ENCODE results near the gene SNCB. TPM values are rescaled to one million over a fixed set of nuclear protein-coding genes. Genes with fewer than 3 reads are reported as not detected.

The SNCB gene
- total and polyA plus RNA-seq, 2 of the 13 experiments (the other 11 are each of a cell fraction or from before 2014, with no cell fraction given): not detected

- intact Hi-C loops (cut with micrococcal nuclease; ENCODE audit: unreplicated experiment): no loop called here
- H3K27ac ChIP-seq (ENCODE audit: extremely low read length, insufficient read depth, low read length): no peak overlapping the region
These were observed 40.2 kb downstream of the SNCB start for GRCh38 chr5:176590035-176590717.

More at GRCh38 chr5:176590035-176590717, 40.2 kb downstream of the SNCB start:
- Histone ChIP-seq H3K9ac (ENCODE audit: insufficient read depth, low read depth, low read length) (no peak overlapping the region), H2AFZ (ENCODE audit: low read length) (no peak overlapping the region), H3K9me3 (ENCODE audit: low read length) (peaks cover 4% of the 10 kb centered on the region), H3K79me2 (ENCODE audit: insufficient read depth, low read length) (no peaks in the 10 kb centered on the region), H3K36me3 (replicated peaks in 1 of 2; ENCODE audit: control insufficient read depth in 1 of 2, insufficient read depth in 2 of 2, low read length in 2 of 2) (peaks cover 0 to 16% of the 10 kb centered on the region in 2 experiments; a peak in 3 of 5 replicates), H3K4me1 (ENCODE audit: insufficient read depth, low read length) (no peaks in the 10 kb centered on the region), H3K4me3 (replicated peaks in 1 of 3; ENCODE audit: insufficient read depth in 1 of 3, low read depth in 2 of 3, low read length in 3 of 3) (no peak overlapping the region), H4K20me1 (ENCODE audit: insufficient read depth, low read length) (no peaks in the 10 kb centered on the region), H3K27me3 (ENCODE audit: control insufficient read depth in 1 of 2, insufficient read depth in 2 of 2, low read length in 2 of 2) (no peaks in the 10 kb centered on the region; a peak in 1 of 5 replicates), H3K4me2 (ENCODE audit: low read depth, low read length) (no peak overlapping the region)
- 97% methylated on average over 12 of the region's 17 CpGs for WGBS (ENCODE audit: low lambda C conversion rate)
- in situ Hi-C loops (cut with HindIII; ENCODE audit: extremely low pct_ligation_motif_present, low pct_unique_long_range_greater_than_20kb): loop anchor here (25.0 kb wide), 1 partner anchor 853 kb away; no protein-coding TSS in a partner anchor
- ChIA-PET CTCF (ENCODE audit: low intra/inter-chr PET ratio, low total read pairs) (no interaction called here), POLR2A (no interaction called here)
- ATAC-seq (no peak), FAIRE-seq (no peak), DNase-seq (ENCODE audit: low spot score) (no peak)
- no peak for TF ChIP-seq NFE2 (CRISPR knock-in tag; IDR thresholded peaks at IDR 0.05)
- TF ChIP-seq GTF2F1 (IDR thresholded peaks at IDR 0.05; ENCODE audit: low read length): no peak
- TF ChIP-seq HNRNPLL (IDR thresholded peaks at IDR 0.05; ENCODE audit: low read depth, low read length, poor library complexity, severe bottlenecking): no peak
- no peak for TF ChIP-seq ZSCAN5A (CRISPR knock-in tag; IDR thresholded peaks at IDR 0.05; ENCODE audit: borderline replicate concordance)
- no peak for TF ChIP-seq HINFP (CRISPR knock-in tag; IDR thresholded peaks at IDR 0.05; ENCODE audit: low read depth)
- TF ChIP-seq TCF7L2 (IDR thresholded peaks at IDR 0.05; ENCODE audit: low read depth, low read length): no peak
- TF ChIP-seq ZMYM3 (CRISPR knock-in tag; IDR thresholded peaks at IDR 0.05): no peak
- no peak for TF ChIP-seq NFATC3 (CRISPR knock-in tag; IDR thresholded peaks at IDR 0.05)
- TF ChIP-seq SIX4 (CRISPR knock-in tag; IDR thresholded peaks at IDR 0.05): no peak
- no TSS peak for BruUV-seq (replicated peaks)
